Upper lobe of left lung (tissue), 4 donors: ENCODE results near the gene GRID1.

Source experiments
- CTCF ChIP-seq, 6 experiments: fragments of 450-650 bp in 4 of 6; fragments of 200-600 bp in 2 of 6; sonication (generic) in 2 of 6; IDR thresholded peaks; one replicate each; pipeline ENCODE4 v1.5.1; 2016 to 2019; ENCODE audit warnings: antibody characterized with exemption in 6 of 6
- EP300 ChIP-seq, 4 donors: sonication (generic); formaldehyde crosslinking; IDR thresholded peaks; one replicate each; pipeline ENCODE4 v1.5.1; 2017; ENCODE audit warnings: antibody characterized with exemption in 4 of 4, control low read depth in 2 of 4
- POLR2A ChIP-seq, 4 donors: fragments of 450-650 bp; IDR thresholded peaks; one replicate each; pipeline ENCODE4 v1.5.1; 2016 to 2017; ENCODE audit warnings: antibody characterized with exemption in 4 of 4, mild to moderate bottlenecking in 2 of 4
- POLR2AphosphoS5 ChIP-seq, 2 donors: sonication (generic); formaldehyde crosslinking; IDR thresholded peaks; one replicate each; pipeline ENCODE4 v1.5.1; 2017; ENCODE audit warnings: antibody characterized with exemption in 2 of 2

- TF ChIP-seq POLR2A (IDR thresholded peaks at IDR 0.05) (no peak), CTCF (IDR thresholded peaks at IDR 0.05) (no peak), POLR2AphosphoS5 (IDR thresholded peaks at IDR 0.05) (no peak), EP300 (IDR thresholded peaks at IDR 0.05) (no peak)
These were observed 287.5 kb downstream of the GRID1 start for GRCh38 chr10:86079088-86079487.
